GM10266 (cell line): ENCODE results near the gene MRPL39.

ENCODE experiments used
- DNase-seq: peaks from one replicate; pipeline ENCODE4 v3.0.0; 2012; ENCODE audit errors: extremely low spot score
- TF ChIP-seq, protein P1 (sequence below): IDR thresholded peaks from 2 replicates; pipeline ENCODE4 v1.5.1; 2012; ENCODE audit warnings: mild to moderate bottlenecking, low read depth; ENCODE audit not compliant: control insufficient read depth, insufficient read depth; ENCODE audit errors: missing control alignments

MRPL39 gene

GRCh38 chr21:25608044-25608737, 910 bp upstream of the MRPL39 start:
- TF ChIP-seq, protein P1, sequence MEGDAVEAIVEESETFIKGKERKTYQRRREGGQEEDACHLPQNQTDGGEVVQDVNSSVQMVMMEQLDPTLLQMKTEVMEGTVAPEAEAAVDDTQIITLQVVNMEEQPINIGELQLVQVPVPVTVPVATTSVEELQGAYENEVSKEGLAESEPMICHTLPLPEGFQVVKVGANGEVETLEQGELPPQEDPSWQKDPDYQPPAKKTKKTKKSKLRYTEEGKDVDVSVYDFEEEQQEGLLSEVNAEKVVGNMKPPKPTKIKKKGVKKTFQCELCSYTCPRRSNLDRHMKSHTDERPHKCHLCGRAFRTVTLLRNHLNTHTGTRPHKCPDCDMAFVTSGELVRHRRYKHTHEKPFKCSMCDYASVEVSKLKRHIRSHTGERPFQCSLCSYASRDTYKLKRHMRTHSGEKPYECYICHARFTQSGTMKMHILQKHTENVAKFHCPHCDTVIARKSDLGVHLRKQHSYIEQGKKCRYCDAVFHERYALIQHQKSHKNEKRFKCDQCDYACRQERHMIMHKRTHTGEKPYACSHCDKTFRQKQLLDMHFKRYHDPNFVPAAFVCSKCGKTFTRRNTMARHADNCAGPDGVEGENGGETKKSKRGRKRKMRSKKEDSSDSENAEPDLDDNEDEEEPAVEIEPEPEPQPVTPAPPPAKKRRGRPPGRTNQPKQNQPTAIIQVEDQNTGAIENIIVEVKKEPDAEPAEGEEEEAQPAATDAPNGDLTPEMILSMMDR, result peak; percentile 91
- DNase-seq, result peak; percentile 79

GRCh38 chr21:25589887-25590286, 17.4 kb downstream of the MRPL39 start:
- no peak for DNase-seq
- TF ChIP-seq, protein P1, result no peak

DNA sequence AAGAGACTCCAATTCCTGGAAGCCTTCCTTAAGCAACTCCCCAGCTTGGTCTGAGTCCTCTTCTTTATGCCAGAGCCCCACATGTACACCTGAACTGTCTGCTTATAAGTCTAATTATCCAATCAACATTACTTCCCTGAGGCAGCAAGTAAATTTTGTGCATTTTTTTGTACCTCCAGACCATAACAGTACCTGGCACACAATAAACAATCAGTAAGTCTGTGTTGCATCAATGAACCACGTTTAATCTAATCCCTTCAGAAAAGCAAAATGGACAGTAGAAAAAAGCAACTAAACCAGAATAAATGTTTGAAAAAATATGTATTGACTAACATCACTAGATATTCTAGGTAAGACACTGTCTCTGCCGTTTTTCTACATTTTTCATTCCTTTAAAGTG, 20.5 kb downstream of the MRPL39 start:
- DNase-seq, result no peak
- TF ChIP-seq, protein P1, result no peak

GRCh38 chr21:25586326-25586725, 21.0 kb downstream of the MRPL39 start:
- DNase-seq, result no peak
- TF ChIP-seq, protein P1, result no peak

GRCh38 chr21:25584833-25585676, 22.2 kb downstream of the MRPL39 start:
- DNase-seq, result no peak

GRCh38 chr21:25583370-25584130, 23.7 kb downstream of the MRPL39 start:
- TF ChIP-seq, protein P1, result no peak

More at GRCh38 chr21:25584833-25585676, 22.2 kb downstream of the MRPL39 start:
- TF ChIP-seq, protein P1, result no peak

GRCh38 chr21:25582888-25583287, 24.4 kb downstream of the MRPL39 start:
- no peak for DNase-seq
- TF ChIP-seq, protein P1, result no peak

More at GRCh38 chr21:25583370-25584130, 23.7 kb downstream of the MRPL39 start:
- DNase-seq, result no peak
